Liver (tissue), 9 donors: ENCODE results near the gene CA5A. TPM values are rescaled to one million over a fixed set of nuclear protein-coding genes. Genes with fewer than 3 reads are reported as not detected.

ENCODE experiments used
- DNase-seq: peaks from one replicate; pipeline ENCODE4 v3.0.0-alpha.2; 2017; ENCODE audit warnings: low spot score
- H3K27ac ChIP-seq, 2 donors: one replicate each; pipeline ENCODE4 v1.7.0; 2013; ENCODE audit warnings: inconsistent platforms in 2 of 2, low read length in 2 of 2, control low read depth in 1 of 2, low read depth in 1 of 2, mild to moderate bottlenecking in 1 of 2
- H3K27me3 ChIP-seq, 4 donors: one replicate each; pipeline versions ENCODE4 v1.6.1 to v1.7.0; 2013; ENCODE audit warnings: low read length in 3 of 4, inconsistent platforms in 1 of 4, mild to moderate bottlenecking in 1 of 4, moderate library complexity in 1 of 4; ENCODE audit not compliant: control insufficient read depth in 4 of 4, insufficient read depth in 4 of 4
- H3K36me3 ChIP-seq, 4 donors: one replicate each; pipeline versions ENCODE4 v1.6.1 to v1.7.0; 2013; ENCODE audit warnings: low read length in 3 of 4, mild to moderate bottlenecking in 3 of 4, low read depth in 1 of 4, moderate library complexity in 1 of 4; ENCODE audit not compliant: control insufficient read depth in 4 of 4, insufficient read depth in 3 of 4
- H3K4me1 ChIP-seq, 4 donors: one replicate each; pipeline versions ENCODE4 v1.6.1 to v1.7.0; 2013; ENCODE audit warnings: low read length in 3 of 4, mild to moderate bottlenecking in 3 of 4, moderate library complexity in 1 of 4; ENCODE audit not compliant: control insufficient read depth in 4 of 4, insufficient read depth in 4 of 4
- H3K4me3 ChIP-seq, 3 donors: one replicate each; pipeline versions ENCODE4 v1.6.1 to v1.7.0; 2013; ENCODE audit warnings: low read length in 3 of 3, control low read depth in 1 of 3, low read depth in 1 of 3, mild to moderate bottlenecking in 1 of 3
- H3K9ac ChIP-seq, 2 donors: one replicate each; pipeline ENCODE4 v1.7.0; 2013; ENCODE audit warnings: low read length in 2 of 2, mild to moderate bottlenecking in 2 of 2, moderate library complexity in 2 of 2, control low read depth in 1 of 2, low read depth in 1 of 2
- H3K9me3 ChIP-seq, 4 donors: one replicate each; pipeline versions ENCODE4 v1.6.1 to v1.7.0; 2013; ENCODE audit warnings: low read length in 3 of 4; ENCODE audit not compliant: control insufficient read depth in 4 of 4
- EGR1 ChIP-seq, 2 donors: IDR thresholded peaks; 2 replicates each; pipeline ENCODE4 v1.6.1; 2016 to 2018; ENCODE audit warnings: antibody characterized with exemption in 2 of 2, low read depth in 2 of 2
- FOXA1 ChIP-seq: IDR thresholded peaks from 2 replicates; pipeline ENCODE4 v1.6.1; 2016; ENCODE audit warnings: antibody characterized with exemption
- FOXA2 ChIP-seq: IDR thresholded peaks from 2 replicates; pipeline ENCODE4 v1.6.1; 2016; ENCODE audit warnings: antibody characterized with exemption
- GABPA ChIP-seq, 2 donors: IDR thresholded peaks in 1 of 2; conservative IDR thresholded peaks in 1 of 2; 2 replicates each; pipeline ENCODE4 v1.6.1; 2016; ENCODE audit warnings: antibody characterized with exemption in 2 of 2, mild to moderate bottlenecking in 1 of 2, moderate library complexity in 1 of 2
- HNF4A ChIP-seq, 2 donors: conservative IDR thresholded peaks; 2 replicates each; pipeline ENCODE4 v1.6.1; 2016; ENCODE audit warnings: antibody characterized with exemption in 2 of 2, mild to moderate bottlenecking in 2 of 2
- HNF4G ChIP-seq: IDR thresholded peaks from 2 replicates; pipeline ENCODE4 v1.6.1; 2016; ENCODE audit warnings: antibody characterized with exemption
- JUND ChIP-seq, 2 donors: IDR thresholded peaks; 2 replicates each; pipeline ENCODE4 v1.6.1; 2016; ENCODE audit warnings: antibody characterized with exemption in 2 of 2
- NR2F2 ChIP-seq: IDR thresholded peaks from 2 replicates; pipeline ENCODE4 v1.6.1; 2016; ENCODE audit warnings: antibody characterized with exemption
- RAD21 ChIP-seq, 2 donors: IDR thresholded peaks; 2 replicates each; pipeline ENCODE4 v1.6.1; 2016; ENCODE audit warnings: antibody characterized with exemption in 2 of 2, mild to moderate bottlenecking in 2 of 2
- RXRA ChIP-seq, 2 donors: IDR thresholded peaks; 2 replicates each; pipeline ENCODE4 v1.6.1; 2017 to 2018; ENCODE audit warnings: antibody characterized with exemption in 2 of 2, mild to moderate bottlenecking in 1 of 2
- SP1 ChIP-seq: IDR thresholded peaks from 2 replicates; pipeline ENCODE4 v1.6.1; 2018; ENCODE audit warnings: antibody characterized with exemption, mild to moderate bottlenecking
- TAF1 ChIP-seq: conservative IDR thresholded peaks from 2 replicates; pipeline ENCODE4 v1.6.1; 2016; ENCODE audit warnings: antibody characterized with exemption, mild to moderate bottlenecking
- YY1 ChIP-seq: IDR thresholded peaks from 2 replicates; pipeline ENCODE4 v1.6.1; 2016; ENCODE audit warnings: antibody characterized with exemption, mild to moderate bottlenecking
- WGBS: extraction: QIAGEN DNeasy Blood & Tissue Kit; methylation state at CpG from one replicate; pipeline ENCODE4 v1.1.7; 2013; 5-methylcytosine and 5-hydroxymethylcytosine counted together
- polyA plus RNA-seq, 2 donors: library from polyadenylated mRNA; stranded (reverse) in 1 of 2; unstranded in 1 of 2; fragments of 200-250 nt in 1 of 2; fragments of >200 nt in 1 of 2; fragmentation: Nextera tagmentation in 1 of 2; extraction: Ambion mirVana in 1 of 2; gene quantifications; one replicate each; pipeline versions ENCODE4 v1.2.1 to v1.2.3, GENCODE V29; 2013 to 2015
- total RNA-seq, 2 donors: library from RNA; depleted of rRNA; stranded (reverse); fragments of >200 nt; gene quantifications; one replicate each; pipeline ENCODE4 v1.2.3, GENCODE V29; 2014
- TF ChIP-seq, protein P1 (sequence below): fragments of 150-350 bp; IDR thresholded peaks from 2 replicates; pipeline ENCODE4 v1.5.1; 2017; ENCODE audit warnings: improper control_type of control experiment, low read depth, low read length; ENCODE audit not compliant: missing input control
- TF ChIP-seq, protein P2 (sequence below): IDR thresholded peaks from 2 replicates; pipeline ENCODE4 v1.6.1; 2016; ENCODE audit warnings: antibody characterized with exemption, mild to moderate bottlenecking
- TF ChIP-seq, protein P3 (sequence below): IDR thresholded peaks from 2 replicates; pipeline ENCODE4 v1.6.1; 2016; ENCODE audit warnings: antibody characterized with exemption
- TF ChIP-seq, protein P4 (sequence below): IDR thresholded peaks from 2 replicates; pipeline ENCODE4 v1.6.1; 2016; ENCODE audit warnings: antibody characterized with exemption
- TF ChIP-seq, protein P5 (sequence below): IDR thresholded peaks from 2 replicates; pipeline ENCODE4 v1.6.1; 2016; ENCODE audit warnings: antibody characterized with exemption
- donor health status: healthy.
- donor health status: healthy.
- donor health status: healthy.
- donor health status: healthy.
- donor health status: healthy.

Gene CA5A
- total and polyA plus RNA-seq, 4 donors = 12.3 to 66.8 (median 33.6) TPM

DNA sequence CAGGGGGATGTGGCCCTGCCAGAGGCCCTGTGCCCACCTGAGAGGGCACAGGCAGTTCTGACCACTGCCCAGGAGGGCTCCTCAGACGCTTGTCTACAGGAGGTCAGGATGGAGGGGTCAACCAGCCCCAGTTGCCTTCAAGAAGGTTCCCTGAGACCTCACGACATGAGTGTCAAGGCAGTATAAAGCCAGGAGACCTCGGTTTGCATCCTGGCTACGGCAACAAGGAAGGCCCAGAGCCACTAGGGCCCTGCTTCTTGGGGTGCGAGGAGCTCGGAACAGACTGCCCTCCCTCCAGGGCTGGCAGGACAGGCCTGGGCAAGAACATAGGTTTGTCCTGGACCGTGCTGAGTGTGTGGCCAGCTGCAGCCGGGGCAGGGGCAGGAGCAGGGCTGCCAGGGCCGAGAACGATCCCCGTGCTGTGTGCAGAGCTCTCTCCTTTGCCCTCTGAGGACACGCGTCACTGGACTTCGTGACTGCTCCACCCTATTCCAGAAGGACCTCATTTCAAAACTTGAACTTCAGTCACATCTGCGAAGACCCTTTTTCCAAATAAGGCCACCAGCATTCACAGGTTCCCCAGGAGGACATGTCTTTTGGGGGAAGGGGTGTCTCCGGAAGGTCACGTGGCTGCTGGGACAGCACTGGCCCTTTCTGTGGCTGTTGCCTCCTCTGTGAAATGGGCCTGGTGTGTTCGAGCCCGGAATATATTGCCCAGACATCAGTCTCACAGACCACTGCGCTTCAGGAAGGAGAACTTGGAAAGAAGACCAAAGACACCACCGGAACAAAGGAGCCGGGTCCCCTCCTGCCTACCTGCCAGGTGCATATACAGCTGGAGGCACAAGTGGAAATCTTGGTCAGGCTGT is 94.8 kb downstream of the CA5A start (continued):
- TF ChIP-seq, protein P1, sequence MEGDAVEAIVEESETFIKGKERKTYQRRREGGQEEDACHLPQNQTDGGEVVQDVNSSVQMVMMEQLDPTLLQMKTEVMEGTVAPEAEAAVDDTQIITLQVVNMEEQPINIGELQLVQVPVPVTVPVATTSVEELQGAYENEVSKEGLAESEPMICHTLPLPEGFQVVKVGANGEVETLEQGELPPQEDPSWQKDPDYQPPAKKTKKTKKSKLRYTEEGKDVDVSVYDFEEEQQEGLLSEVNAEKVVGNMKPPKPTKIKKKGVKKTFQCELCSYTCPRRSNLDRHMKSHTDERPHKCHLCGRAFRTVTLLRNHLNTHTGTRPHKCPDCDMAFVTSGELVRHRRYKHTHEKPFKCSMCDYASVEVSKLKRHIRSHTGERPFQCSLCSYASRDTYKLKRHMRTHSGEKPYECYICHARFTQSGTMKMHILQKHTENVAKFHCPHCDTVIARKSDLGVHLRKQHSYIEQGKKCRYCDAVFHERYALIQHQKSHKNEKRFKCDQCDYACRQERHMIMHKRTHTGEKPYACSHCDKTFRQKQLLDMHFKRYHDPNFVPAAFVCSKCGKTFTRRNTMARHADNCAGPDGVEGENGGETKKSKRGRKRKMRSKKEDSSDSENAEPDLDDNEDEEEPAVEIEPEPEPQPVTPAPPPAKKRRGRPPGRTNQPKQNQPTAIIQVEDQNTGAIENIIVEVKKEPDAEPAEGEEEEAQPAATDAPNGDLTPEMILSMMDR = no peak
- TF ChIP-seq FOXA2 (peak; percentile 39), HNF4G (peak; percentile 97)

DNA sequence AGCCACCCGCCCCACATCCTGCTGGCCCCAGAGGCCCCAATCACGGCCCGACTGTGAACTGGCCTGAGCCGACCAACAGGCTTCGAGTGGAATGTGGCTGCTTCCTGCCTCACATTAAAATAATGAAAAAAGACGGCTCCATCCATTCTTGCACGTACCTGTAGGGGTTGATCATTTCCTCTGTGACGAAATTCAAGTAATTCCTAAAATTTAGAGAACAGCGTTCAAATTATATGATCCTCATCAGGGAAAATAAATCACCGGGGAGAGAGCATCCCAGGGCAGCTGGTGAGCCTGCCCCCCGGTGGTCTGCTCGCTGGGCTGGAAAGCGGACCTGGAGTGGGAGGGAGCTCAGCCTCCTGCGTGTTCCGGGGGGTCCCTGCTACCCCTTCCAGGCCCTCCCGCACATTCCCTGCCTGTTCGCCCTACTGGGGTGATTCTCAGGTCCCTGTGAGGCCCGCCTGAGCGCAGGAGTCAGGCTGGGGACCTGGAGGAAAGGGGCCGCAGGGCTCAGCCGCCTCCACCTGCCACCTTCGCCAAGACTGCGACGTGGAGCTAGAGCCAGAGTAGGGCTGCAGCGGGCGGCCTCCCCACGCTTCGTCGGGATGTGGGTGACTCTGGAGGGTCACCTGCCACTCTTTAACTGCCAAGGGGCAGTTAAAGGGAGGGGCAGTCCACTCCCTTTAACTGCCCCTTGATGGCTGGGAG is 95.9 kb downstream of the CA5A start:
- TF ChIP-seq, protein P1 = no peak
- TF ChIP-seq HNF4G (no peak), FOXA2 (no peak), TAF1 (no peak), HNF4A (conservative IDR thresholded peaks at IDR 0.05) (no peak), EGR1 (IDR thresholded peaks at IDR 0.05; ENCODE audit: low read depth in 2 of 2) (no peak), YY1 (no peak), FOXA1 (no peak), JUND (IDR thresholded peaks at IDR 0.05) (no peak), NR2F2 (no peak), GABPA (IDR thresholded peaks at IDR 0.05 in 1 of 2, conservative IDR thresholded peaks at IDR 0.05 in 1 of 2) (no peak), SP1 (no peak), RXRA (IDR thresholded peaks at IDR 0.05) (no peak), RAD21 (IDR thresholded peaks at IDR 0.05) (no peak)
- TF ChIP-seq, protein P2, sequence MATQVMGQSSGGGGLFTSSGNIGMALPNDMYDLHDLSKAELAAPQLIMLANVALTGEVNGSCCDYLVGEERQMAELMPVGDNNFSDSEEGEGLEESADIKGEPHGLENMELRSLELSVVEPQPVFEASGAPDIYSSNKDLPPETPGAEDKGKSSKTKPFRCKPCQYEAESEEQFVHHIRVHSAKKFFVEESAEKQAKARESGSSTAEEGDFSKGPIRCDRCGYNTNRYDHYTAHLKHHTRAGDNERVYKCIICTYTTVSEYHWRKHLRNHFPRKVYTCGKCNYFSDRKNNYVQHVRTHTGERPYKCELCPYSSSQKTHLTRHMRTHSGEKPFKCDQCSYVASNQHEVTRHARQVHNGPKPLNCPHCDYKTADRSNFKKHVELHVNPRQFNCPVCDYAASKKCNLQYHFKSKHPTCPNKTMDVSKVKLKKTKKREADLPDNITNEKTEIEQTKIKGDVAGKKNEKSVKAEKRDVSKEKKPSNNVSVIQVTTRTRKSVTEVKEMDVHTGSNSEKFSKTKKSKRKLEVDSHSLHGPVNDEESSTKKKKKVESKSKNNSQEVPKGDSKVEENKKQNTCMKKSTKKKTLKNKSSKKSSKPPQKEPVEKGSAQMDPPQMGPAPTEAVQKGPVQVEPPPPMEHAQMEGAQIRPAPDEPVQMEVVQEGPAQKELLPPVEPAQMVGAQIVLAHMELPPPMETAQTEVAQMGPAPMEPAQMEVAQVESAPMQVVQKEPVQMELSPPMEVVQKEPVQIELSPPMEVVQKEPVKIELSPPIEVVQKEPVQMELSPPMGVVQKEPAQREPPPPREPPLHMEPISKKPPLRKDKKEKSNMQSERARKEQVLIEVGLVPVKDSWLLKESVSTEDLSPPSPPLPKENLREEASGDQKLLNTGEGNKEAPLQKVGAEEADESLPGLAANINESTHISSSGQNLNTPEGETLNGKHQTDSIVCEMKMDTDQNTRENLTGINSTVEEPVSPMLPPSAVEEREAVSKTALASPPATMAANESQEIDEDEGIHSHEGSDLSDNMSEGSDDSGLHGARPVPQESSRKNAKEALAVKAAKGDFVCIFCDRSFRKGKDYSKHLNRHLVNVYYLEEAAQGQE = no peak
- TF ChIP-seq, protein P3, sequence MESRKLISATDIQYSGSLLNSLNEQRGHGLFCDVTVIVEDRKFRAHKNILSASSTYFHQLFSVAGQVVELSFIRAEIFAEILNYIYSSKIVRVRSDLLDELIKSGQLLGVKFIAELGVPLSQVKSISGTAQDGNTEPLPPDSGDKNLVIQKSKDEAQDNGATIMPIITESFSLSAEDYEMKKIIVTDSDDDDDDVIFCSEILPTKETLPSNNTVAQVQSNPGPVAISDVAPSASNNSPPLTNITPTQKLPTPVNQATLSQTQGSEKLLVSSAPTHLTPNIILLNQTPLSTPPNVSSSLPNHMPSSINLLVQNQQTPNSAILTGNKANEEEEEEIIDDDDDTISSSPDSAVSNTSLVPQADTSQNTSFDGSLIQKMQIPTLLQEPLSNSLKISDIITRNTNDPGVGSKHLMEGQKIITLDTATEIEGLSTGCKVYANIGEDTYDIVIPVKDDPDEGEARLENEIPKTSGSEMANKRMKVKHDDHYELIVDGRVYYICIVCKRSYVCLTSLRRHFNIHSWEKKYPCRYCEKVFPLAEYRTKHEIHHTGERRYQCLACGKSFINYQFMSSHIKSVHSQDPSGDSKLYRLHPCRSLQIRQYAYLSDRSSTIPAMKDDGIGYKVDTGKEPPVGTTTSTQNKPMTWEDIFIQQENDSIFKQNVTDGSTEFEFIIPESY = no peak
- TF ChIP-seq, protein P4, sequence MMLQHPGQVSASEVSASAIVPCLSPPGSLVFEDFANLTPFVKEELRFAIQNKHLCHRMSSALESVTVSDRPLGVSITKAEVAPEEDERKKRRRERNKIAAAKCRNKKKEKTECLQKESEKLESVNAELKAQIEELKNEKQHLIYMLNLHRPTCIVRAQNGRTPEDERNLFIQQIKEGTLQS = no peak
- TF ChIP-seq, protein P5, sequence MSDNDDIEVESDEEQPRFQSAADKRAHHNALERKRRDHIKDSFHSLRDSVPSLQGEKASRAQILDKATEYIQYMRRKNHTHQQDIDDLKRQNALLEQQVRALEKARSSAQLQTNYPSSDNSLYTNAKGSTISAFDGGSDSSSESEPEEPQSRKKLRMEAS = no peak
- WGBS = 88% methylated on average over 29 of the region's 29 CpGs
- peaks cover 11 to 85% (median 62%) of the 10 kb centered on the region in 4 donors for H3K4me1 ChIP-seq
- no peaks in the 10 kb centered on the region for H3K9me3 ChIP-seq
- H3K4me3 ChIP-seq = peak overlapping the region in 1 of 3 donors; percentile 42
- H3K27me3 ChIP-seq = no peaks in the 10 kb centered on the region
- H3K9ac ChIP-seq = peak overlapping the region in 1 of 2 donors; percentile 82
- H3K36me3 ChIP-seq = peaks cover 0 to 5% (median 3%) of the 10 kb centered on the region in 4 donors
- DNase-seq = no peak
- H3K27ac ChIP-seq = peak overlapping the region; percentile 94 to 96
